Effector CD4-positive, alpha-beta T cell (primary cell): Measurements from ENCODE around the gene LITAFD. TPM values are rescaled to one million over a fixed set of nuclear protein-coding genes. Genes with fewer than 3 reads are reported as not detected.
"Not testable (repeated sequence)": the region's sequence is repeated elsewhere in the genome, so short reads cannot be mapped to it uniquely, and the experiment has no call there.

ENCODE experiments used
- DNase-seq: peaks from one replicate; pipeline ENCODE4 v3.0.0-alpha.2; 2020
- total RNA-seq: gene quantifications from one replicate; lab custom pipeline; 2026; lab: John Stamatoyannopoulos, UW

Gene LITAFD
- total RNA-seq = not detected

DNA sequence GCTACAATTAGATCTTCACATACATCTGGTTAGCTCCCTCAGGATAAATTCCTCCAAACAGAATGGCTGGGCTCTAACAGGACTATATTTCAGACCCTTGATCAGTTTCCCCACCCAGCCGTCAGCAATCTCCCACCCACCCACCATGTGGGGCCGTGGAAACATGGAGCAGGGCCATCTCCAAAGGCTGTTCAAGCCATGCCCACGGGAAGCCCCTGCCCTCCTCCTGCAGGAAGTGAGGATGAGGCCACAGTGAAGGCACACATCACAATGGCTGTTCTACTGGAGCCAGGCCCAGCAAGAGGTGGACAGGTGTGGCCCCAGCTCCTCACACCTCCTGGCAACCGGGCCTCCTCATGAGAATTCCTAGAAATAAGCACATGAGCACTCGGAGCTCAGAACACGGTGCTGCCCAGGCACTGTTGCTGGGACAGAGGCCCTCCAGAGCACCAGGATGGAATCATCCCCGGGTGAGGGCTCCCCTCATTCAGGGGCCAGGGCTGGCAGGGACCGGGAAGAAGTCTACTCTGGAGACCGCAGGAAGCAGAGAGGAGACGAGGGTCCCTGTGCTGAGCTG is at the start of gene LITAFD:
LITAFD (plus strand) TSS at position 311 of the 577 bp plus-strand sequence. CDS start 2,005 bp downstream, outside the sequence.
- DNase-seq = no peak

DNA sequence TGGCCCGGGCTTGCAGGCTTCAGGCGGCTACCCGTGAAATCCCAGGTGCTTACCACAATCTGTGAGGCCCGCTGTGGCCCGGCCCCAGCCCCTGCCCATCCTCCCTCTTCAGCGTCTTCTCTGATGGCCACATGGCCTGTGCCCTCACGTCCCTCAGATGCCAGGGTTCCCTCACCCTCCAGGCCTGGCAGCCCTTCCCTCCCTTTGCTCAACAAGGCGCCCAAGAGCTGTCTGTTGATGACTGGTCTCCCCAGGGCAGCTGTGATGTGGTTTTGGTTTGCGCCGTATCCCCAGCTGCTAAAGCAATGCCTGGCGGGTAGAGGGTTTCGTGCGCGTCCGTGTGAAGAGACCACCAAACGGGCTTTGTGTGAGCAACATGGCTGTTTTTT is 49.4 kb upstream of the LITAFD start:
- DNase-seq = no peak

GRCh38 chr16:8836797-8837196 is 45.4 kb upstream of the LITAFD start:
- not testable (repeated sequence) for DNase-seq

DNA sequence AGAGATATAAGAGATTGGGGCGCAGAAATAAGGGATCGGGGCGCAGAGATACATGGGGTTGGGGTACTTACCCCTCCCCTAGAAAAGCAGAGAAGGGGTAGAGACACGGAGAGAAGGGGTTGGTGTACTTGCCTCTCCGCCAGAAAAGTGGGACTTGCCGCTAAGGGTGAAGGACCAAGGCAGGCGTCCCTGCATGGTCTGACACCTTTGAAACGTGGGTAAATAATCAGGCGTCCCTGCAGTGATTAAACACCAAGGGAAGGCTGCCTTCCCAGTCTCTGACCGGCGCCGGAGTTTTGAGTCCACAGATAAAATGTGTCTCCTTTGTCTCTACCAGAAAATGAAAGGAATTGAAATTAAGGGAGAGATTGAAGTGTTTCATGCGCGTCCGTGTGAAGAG is 44.6 kb upstream of the LITAFD start:
- not testable (repeated sequence) for DNase-seq

- not testable (repeated sequence) for DNase-seq
Measured at GRCh38 chr16:8842016-8842415, 40.1 kb upstream of the LITAFD start.

DNA sequence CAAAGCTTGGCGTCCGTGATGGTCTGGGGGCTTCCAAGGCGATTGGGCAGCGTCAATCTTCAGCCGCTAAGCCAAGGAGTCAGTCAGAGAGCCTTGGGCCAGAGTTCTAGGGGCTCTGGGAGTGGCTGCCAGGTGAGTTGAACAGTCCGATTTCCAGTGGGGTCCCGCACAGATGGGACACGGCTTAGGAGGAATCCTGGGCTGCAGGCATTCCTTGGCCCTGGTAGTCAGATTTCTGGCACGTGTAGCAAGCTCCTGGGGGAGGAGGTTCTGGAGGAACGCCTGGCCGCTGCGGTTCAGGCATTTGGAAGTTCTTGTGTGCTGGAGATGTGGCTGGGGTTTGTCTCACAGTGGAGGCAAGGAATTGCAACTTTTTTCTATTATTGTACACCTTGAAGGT is 38.9 kb upstream of the LITAFD start:
- DNase-seq = not testable (repeated sequence)

DNA sequence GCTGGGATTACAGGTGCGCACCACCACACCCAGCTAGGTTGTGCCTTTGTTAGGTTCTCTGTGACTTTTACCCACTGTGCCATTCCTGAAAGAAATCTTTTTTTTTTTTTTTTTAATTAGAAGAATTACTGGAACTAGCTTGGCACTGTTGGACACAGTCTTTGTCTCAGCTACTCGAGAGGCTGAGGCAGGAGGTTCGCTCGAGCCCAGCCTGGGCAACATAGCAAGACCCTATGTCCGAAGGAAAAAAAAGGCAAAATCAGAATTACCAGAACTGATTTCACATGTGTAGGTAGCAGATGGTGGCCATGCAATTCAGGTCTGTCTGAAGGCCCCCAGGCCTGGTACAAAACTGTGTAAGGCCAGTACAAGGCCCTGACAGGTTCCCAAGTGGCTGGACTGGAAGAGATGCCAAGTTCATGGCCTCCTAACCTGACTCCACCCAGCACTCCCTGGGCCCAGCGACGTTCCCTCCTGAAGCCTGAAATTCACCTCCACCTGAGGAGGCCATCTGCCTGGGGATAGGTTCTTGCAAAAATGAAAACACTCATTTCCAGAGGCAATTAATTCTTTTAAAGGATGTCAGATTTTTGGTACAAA is 36.4 kb upstream of the LITAFD start:
- no peak for DNase-seq

- DNase-seq = no peak
Measured at GRCh38 chr16:8846401-8846932, 35.7 kb upstream of the LITAFD start.

DNA sequence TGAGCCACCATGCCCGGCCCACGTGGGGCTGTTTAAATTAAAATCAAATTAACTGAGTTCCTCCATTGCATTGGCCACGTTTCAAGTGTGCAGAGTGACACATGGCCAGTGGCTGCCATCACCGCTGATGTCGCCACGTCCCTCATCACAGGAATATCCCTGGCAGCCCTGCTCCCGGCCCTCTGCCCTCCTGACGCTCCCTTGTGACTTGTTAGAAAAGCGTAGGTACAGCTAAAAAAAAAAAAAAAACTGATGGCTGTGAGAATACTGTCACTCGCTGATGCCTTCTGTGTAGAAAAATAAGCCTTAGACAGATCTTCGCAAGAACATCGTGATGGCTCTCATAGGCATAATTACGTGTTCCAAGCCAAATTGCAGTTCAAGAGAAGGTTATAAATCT is 35.0 kb upstream of the LITAFD start:
- no peak for DNase-seq

GRCh38 chr16:8847623-8848022 is 34.5 kb upstream of the LITAFD start:
- no peak for DNase-seq

GRCh38 chr16:8848231-8848938 is 33.8 kb upstream of the LITAFD start:
- DNase-seq = no peak

DNA sequence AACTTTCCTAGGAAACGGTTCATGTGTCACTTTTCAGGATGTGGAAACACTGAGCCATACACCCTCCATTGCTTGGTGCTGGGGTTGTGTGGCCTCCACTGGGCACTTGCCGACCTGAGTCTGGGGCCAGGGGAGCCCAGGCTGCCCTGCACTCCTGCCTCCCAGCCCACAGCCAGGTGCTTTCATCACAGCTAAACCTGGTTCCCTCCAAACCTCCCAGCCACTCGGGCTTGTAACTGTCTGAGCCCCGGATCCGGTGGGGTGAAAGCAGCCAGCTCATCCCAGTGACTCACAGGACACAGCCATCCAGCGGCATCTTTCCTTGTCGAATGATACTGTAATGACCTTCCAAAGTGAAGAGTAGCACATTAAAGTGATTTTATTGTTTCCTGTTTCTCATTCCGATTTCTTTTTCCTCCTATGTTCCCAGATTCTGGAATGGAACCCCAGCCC is 33.2 kb upstream of the LITAFD start:
- no peak for DNase-seq

GRCh38 chr16:8849411-8850011 is 32.6 kb upstream of the LITAFD start:
- DNase-seq = no peak

DNA sequence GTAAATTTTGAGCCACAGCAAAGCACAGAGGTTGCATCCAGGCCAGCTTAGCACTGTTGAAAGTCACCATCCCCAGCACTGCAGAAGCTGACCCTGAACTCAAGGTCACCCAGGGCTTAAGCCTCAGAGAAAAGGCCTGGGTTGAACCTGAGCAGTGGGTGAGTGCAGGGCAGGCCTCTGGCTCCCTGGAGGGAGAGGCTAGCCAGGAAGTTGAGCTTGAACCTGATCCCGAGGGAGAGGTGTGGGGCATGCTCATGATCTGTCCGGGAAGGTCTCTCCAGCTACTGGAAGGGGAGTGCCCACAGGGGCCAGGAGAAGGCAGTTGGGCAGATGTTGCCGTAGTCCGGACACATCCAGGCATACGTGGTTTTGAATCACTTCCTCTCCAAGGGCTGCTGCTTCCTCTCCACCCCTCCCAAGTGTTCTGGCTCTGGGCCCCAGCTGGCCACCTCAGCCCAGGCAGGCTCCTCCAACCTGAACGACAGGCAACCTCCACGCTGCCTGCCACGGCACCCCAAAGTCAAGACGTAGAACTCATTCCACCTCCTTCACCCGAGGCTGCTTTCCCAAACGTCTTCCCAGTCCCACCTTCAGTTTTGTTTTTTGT is 31.8 kb upstream of the LITAFD start:
- no peak for DNase-seq

DNA sequence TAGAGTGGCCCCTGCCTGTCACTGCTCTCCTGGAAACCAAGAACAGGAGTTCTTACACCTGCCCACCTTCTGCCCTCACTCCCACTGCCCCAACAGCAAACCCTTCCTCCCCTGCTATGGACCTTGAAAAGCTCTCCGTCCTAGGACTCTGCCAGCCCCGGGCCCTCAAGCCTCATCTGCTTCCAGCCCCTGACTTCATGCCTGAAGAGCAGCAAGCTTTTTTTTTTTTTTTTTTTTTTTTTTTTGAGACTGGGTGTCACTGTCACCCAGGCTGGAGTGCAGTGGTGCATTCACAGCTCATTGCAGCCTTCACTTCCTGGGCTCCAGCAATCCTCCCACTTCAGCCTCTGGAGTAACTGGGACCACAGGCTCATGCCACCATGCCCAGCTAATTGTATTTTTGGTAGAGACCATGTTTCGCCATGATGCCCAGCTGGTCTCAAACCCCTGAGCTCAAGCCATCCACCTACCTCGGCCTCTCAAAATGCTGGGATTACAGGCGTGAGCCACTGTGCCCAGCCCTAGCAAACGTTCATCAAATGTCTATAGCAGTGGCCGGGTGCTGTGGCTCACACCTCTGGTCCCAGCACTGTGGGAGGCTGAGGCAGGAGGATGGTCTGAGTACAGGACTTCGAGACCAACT is 30.3 kb upstream of the LITAFD start:
- no peak for DNase-seq

- DNase-seq = no peak
Measured at GRCh38 chr16:8852534-8852933, 29.6 kb upstream of the LITAFD start.

- no peak for DNase-seq
Measured at GRCh38 chr16:8853150-8853549, 29.0 kb upstream of the LITAFD start.

- no peak for DNase-seq
Measured at GRCh38 chr16:8853611-8854010, 28.5 kb upstream of the LITAFD start.

- no peak for DNase-seq
Measured at GRCh38 chr16:8854298-8854948, 27.7 kb upstream of the LITAFD start.

DNA sequence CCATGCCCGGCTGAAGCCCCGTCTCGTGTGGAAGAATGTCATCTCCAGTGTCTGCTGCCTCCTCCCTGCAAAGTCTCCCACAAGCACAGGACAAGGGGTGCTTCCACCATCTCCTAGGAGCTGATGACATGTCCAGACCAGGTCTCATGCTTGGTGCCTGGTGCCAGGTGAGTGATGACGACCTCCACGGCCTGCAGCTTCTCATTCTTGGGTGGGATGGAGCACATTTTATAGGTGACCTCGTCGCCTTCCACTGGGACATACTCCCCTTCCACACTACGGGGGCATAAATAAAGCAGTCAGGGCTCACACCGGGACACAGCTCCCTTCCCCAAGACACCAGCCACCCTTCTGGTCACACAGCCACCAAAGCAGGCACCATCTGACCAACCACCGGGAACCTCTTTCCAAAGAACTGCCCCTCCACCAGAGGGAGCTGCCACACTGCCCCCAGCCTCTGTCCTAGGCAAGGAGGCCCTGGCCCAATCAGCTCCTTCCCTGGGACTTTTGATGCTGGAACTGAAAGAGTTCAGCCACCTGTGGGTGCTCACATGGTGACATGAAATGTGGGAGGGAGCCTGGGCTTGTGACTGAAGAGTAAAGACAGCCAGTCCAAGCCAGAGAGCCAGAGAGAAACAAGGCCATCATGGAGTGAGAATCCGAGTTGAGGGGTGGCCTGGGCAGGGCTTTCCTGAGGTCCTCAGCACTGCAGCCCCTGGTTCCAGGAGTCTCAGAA is 26.9 kb upstream of the LITAFD start:
- DNase-seq = no peak

DNA sequence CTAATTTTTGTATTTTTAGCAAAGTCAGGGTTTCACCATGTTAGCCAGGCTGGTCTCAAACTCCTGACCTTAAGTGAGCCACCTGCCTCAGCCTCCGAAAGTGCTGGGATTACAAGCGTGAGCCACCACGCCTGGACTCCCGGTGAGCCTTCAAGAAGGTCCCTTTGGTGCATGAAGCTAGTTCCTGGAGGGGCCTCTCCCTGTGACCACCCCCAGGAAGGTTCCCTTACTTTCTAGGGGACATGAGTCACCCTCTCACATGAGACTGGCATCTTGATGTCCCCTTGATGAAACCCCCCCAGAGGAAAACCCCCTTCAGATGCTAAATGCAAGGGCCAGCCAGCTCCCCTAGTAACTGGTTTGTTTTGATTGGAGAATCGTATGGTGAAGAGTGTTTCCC is 26.2 kb upstream of the LITAFD start:
- DNase-seq = no peak
